ENCODE measurements around the gene LTV1. TPM values are rescaled to one million over a fixed set of nuclear protein-coding genes. Genes with fewer than 3 reads are reported as not detected.

LTV1 gene
- total and polyA plus RNA-seq, 9 of the 15 experiments (the other 6 are each of a cell fraction or from before 2014, with no cell fraction given): 57.9 to 162 (median 119) TPM

- TF ChIP-seq ZBTB40 (IDR thresholded peaks at IDR 0.05) (peak; percentile 90), ZBTB40 (CRISPR knock-in tag; IDR thresholded peaks at IDR 0.05) (peak; percentile 43; the same call in 1 of the 2 replicates), ARID3B (CRISPR knock-in tag; IDR thresholded peaks at IDR 0.05; ENCODE audit: borderline replicate concordance) (0 out of 2 replicates have a peak, but pooled peaks have one; percentile 55), SUPT5H (IDR thresholded peaks at IDR 0.05) (peak; percentile 89), ZNF592 (IDR thresholded peaks at IDR 0.05) (peak; percentile 82), RFX1 (IDR thresholded peaks at IDR 0.05) (peak; percentile 97), OTX1 (CRISPR knock-in tag; IDR thresholded peaks at IDR 0.05) (peak; percentile 55; the same call in 1 of the 2 replicates), CREB5 (CRISPR knock-in tag; IDR thresholded peaks at IDR 0.05) (no peak)
Observed at GRCh38 chr6:143842902-143843676, at the start of gene LTV1 (continued).
